ENCODE data around the gene SDF4.
A peak's percentile ranks its signal among the peaks of the same experiment; 100 is the strongest.

The SDF4 gene

DNA sequence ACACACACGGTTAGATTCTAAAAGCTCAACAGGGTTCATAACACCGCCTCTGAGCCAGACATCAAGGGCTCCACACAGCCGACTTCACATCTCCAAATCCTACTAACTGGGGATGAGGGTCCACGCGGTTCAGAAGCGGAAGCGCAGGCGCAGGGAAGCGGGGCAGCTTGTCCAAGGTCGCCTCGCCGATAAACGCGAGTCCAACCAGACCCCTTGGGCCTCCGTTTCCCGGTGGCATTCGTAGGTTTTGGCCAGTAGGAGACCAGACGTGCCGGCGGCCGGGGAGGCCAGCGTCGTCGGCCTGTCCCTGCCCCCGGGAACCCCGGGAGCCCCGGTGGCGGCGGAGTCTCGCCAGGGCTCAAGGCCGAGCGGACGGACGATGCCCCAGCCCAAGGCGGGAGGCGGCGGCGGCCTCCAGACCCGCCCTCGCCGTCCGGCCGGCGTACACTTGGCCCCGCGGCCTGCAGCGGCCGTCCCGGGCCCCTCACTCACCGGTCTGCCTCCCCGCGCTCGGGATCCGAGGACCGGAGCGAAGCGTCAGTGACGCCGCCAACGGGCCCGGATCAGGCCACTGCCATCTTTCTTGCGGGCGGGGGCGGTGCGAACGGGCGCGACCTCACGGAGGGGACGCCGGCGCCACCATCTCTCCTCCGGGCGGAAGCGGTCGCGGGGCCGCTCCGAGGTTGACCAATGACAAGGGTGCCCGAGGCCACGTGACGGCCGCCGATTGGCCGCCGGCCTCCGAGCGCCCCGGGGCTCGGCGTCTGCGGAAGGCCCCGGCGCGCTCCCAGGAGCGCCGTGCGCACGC, at the start of gene SDF4:
Gene SDF4, minus strand, starts transcription at position 602 of the 808 bp plus-strand sequence. CDS start 3,229 bp downstream, outside the sequence.
- peak; percentile 74 for DNase-seq

GRCh38 chr1:1280782-1281481, 49.1 kb upstream of the SDF4 start:
- no peak for DNase-seq

DNA sequence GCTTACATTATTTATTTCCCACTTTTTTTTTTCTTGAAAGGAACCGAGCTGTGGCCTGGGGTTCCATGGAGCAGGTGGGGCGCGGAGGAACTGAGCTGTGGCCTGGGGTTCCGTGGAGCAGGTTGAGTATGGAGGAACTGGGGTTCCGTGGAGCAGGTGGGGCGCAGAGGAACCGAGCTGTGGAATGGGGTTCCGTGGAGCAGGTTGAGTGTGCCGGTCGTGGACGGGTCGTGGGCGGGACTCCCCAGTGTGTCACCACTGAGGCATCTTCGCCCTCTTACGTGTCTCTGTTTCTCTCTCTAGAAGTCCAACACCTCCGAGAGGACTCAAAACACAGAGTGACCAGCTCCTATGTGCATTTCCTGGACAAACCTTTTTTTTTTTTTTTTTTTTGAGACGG, 47.2 kb upstream of the SDF4 start:
- DNase-seq = no peak

DNA sequence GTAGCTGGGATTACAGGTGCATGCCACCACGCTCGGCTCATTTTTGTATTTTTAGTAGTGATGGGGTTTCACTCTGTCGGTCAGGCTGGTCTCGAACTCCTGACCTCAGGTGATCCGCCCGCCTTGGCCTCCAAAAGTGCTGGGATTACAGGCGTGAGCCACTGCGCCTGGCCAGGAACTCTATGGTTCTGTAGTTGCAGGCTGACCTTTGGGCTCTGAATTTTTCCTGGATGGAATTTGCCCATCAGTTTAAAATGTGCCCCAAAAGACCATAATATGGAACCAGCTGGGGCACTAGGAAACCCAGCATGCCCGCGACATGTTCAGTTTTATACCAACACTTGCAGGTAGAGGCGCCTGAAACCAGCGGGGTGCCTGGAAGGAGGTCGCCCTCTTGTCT, 46.8 kb upstream of the SDF4 start:
- no peak for DNase-seq

GRCh38 chr1:1275836-1276235, 44.0 kb upstream of the SDF4 start:
- no peak for DNase-seq

- DNase-seq = no peak
Measured at GRCh38 chr1:1274931-1275431, 43.2 kb upstream of the SDF4 start.

GRCh38 chr1:1274299-1274930, 42.6 kb upstream of the SDF4 start:
- no peak for DNase-seq

DNA sequence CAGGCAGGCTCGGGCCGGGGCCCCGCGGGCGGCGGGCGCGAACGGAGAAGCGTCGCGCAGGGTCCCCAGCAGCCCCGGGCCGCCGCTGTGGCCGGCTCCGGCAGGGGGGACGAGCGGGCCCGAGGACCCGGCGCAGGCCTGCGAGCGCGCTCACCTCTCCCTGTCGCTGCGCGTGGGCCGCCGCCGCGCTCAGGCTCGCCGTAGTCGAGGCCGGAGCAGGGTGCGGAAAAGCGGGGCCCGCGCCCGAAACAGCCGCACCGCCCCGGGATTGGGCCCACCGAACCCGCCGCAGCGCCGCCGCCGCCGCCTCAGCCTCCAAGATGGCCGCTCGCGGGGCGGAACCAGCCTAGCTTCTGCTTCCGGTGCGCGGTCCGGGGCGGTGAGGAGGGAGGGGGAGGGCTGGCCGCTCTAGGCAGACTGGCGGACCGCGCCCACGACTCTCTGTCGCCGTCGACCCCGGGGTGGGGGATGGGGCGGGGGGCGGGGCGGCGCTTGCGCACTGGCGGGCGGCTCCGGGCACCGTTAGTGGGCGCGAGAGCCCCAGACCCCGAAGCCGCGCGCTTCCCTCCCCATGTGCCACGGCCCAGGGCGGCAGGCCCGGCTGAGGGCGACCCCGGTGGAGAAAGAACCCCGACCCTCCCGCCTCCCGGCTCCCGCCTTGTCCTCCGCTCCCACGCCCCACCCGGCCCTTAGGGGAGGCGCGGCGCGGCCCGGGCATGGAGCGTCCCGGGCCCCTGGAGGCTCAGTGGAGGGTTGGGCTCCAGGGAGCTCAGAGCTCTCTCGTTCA, 41.9 kb upstream of the SDF4 start, which contains the start of gene UBE2J2:
Gene UBE2J2, minus strand, starts transcription at position 343 of the 787 bp plus-strand sequence. CDS start 5,862 bp downstream, outside the sequence.
- peak; percentile 28 for DNase-seq

- DNase-seq = no peak
Measured at GRCh38 chr1:1273209-1273511, 41.4 kb upstream of the SDF4 start.

- DNase-seq = no peak
Measured at GRCh38 chr1:1272341-1273208, 40.8 kb upstream of the SDF4 start.

- DNase-seq = no peak
Measured at GRCh38 chr1:1270813-1271212, 39.0 kb upstream of the SDF4 start.

- DNase-seq = no peak
Measured at GRCh38 chr1:1268284-1268682, 36.5 kb upstream of the SDF4 start.

DNA sequence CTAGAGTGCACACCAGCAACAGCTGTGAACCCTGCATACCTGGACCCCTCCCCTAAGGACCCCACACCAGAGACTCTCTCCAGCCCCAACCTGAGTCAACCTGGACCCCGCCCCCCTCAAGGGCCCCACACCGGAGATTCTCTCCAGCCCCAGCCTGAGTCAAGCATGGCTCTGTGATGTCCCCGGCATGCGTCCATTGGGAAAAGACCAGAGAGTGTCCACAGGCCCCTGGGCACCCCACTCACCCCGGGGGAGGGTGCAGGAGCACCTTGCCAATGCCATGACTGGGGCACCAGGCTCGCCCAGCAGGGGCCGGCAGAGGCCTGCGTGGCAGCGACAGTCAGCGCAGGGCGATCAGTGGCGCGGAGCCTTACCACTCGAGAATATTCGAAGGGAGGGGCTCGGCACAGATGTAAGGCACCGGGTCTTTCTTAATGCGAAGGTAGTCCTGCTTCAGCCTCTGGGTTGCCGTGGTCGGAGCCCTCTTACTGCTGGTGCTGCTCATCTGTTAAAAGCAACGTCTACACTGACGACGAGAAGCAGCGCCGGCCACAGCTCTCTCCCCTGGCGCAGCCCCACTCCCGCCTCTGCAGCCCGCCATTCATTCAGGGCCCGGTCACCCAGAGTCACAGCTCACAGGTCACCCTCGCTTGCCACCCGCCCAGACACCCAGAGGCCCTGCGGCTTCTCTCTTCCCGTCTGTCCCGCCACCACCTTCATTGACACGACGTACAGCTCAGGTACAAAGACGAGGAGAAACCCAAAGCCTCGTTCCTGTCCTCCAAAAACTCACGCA, 35.9 kb upstream of the SDF4 start:
- DNase-seq = no peak

- DNase-seq = peak; percentile 11
Measured at GRCh38 chr1:1264868-1265272, 33.1 kb upstream of the SDF4 start.

- no peak for DNase-seq
Measured at GRCh38 chr1:1264026-1264425, 32.2 kb upstream of the SDF4 start.

GRCh38 chr1:1262758-1263157, 31.0 kb upstream of the SDF4 start:
- DNase-seq = no peak

- no peak for DNase-seq
Measured at GRCh38 chr1:1262071-1262470, 30.3 kb upstream of the SDF4 start.

DNA sequence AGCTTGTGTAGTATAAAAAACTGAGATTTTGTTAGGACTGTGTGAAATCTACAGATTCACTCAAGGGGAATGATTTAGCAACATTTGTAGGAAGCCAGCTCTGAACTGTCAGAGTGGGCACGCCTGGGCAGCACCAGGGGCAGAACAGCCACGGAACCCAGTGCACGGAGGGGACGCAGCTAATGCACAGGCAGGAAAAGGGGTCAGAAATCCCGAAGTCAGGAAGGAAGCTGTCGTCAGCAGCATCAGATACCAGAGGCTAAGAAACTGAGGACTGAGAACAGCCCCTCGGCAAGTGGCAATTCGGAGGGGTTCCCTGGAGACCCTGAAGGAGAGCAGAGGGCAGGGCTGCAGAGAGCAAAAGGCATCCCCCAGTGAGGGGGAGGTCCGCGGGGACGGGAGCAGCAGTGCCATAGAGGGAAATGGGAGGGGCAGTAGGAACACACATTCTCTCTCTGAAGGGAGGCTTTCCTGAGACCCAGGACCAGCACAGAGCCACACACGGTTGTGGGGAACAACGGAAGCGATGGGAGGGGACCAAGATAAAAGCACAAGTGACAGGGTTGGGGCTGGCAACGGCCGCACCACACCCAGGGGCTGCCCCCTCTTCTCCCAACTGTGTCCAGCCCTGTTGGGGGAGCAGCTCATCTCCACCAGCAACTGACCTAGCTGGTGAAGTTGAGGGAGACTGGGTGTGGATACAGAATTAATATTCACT, 29.2 kb upstream of the SDF4 start:
- DNase-seq = no peak

GRCh38 chr1:1259951-1260600, 28.3 kb upstream of the SDF4 start:
- no peak for DNase-seq

DNA sequence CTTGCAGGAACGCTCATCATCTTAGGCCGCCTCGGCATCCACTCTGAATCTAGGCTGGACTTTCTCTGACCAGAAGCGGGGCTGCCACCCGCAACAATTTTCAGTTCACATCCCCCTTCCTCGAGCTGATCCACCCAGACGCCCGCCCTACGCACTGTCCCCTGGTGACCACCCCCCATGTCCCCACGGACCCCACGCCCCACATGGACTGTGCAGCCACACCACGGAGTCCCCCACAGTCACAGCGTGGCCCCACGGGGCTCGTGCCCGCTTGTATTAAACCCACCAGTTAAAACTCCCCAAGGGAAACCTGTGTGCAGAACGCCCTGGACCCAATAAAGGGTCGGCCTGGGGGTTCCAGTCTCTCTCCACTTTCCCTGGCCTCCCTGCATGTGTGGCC, 27.7 kb upstream of the SDF4 start:
- no peak for DNase-seq

Data from NCI-H1694 (cell line).